Measurements from ENCODE around the gene HIVEP3. TPM values are rescaled to one million over a fixed set of nuclear protein-coding genes. Genes with fewer than 3 reads are reported as not detected.

The HIVEP3 gene
- total RNA-seq, 1 donor from 2014 or later: 38.9 TPM

- intact Hi-C loops (cut with micrococcal nuclease): loop anchor here (2.0 to 10.0 kb wide), 2 partner anchors 36 to 144 kb away; no protein-coding TSS in a partner anchor
These were observed 197.8 kb downstream of the HIVEP3 start for GRCh38 chr1:41720861-41721410.

GRCh38 chr1:41719590-41719989 is 199.1 kb downstream of the HIVEP3 start:
- intact Hi-C loops (cut with micrococcal nuclease): no loop called here

GRCh38 chr1:41719128-41719527 is 199.6 kb downstream of the HIVEP3 start:
- intact Hi-C loops (cut with micrococcal nuclease): no loop called here

- intact Hi-C loops (cut with micrococcal nuclease): no loop called here
These were observed 200.2 kb downstream of the HIVEP3 start for GRCh38 chr1:41718497-41718896.

GRCh38 chr1:41716188-41717130 is 202.3 kb downstream of the HIVEP3 start:
- intact Hi-C loops (cut with micrococcal nuclease): no loop called here

- intact Hi-C loops (cut with micrococcal nuclease): no loop called here
These were observed 203.2 kb downstream of the HIVEP3 start for GRCh38 chr1:41715441-41716095.

- intact Hi-C loops (cut with micrococcal nuclease): no loop called here
These were observed 203.9 kb downstream of the HIVEP3 start for GRCh38 chr1:41714638-41715389.

- intact Hi-C loops (cut with micrococcal nuclease): no loop called here
These were observed 205.0 kb downstream of the HIVEP3 start for GRCh38 chr1:41713557-41714327.

- intact Hi-C loops (cut with micrococcal nuclease): no loop called here
These were observed 205.6 kb downstream of the HIVEP3 start for GRCh38 chr1:41713141-41713540.

GRCh38 chr1:41712695-41713094 is 206.0 kb downstream of the HIVEP3 start:
- intact Hi-C loops (cut with micrococcal nuclease): no loop called here

- intact Hi-C loops (cut with micrococcal nuclease): no loop called here
These were observed 206.6 kb downstream of the HIVEP3 start for GRCh38 chr1:41712081-41712480.

- intact Hi-C loops (cut with micrococcal nuclease): no loop called here
These were observed 207.1 kb downstream of the HIVEP3 start for GRCh38 chr1:41711581-41711980.

- intact Hi-C loops (cut with micrococcal nuclease): no loop called here
These were observed 207.7 kb downstream of the HIVEP3 start for GRCh38 chr1:41710980-41711379.

- intact Hi-C loops (cut with micrococcal nuclease): no loop called here
These were observed 208.8 kb downstream of the HIVEP3 start for GRCh38 chr1:41709873-41710272.

- intact Hi-C loops (cut with micrococcal nuclease): no loop called here
These were observed 209.4 kb downstream of the HIVEP3 start for GRCh38 chr1:41709331-41709730.

- intact Hi-C loops (cut with micrococcal nuclease): no loop called here
These were observed 210.4 kb downstream of the HIVEP3 start for GRCh38 chr1:41708332-41708731.

GRCh38 chr1:41707793-41708192 is 210.9 kb downstream of the HIVEP3 start:
- intact Hi-C loops (cut with micrococcal nuclease): no loop called here

- intact Hi-C loops (cut with micrococcal nuclease): no loop called here
These were observed 212.9 kb downstream of the HIVEP3 start for GRCh38 chr1:41705798-41706197.

GRCh38 chr1:41704196-41704595 is 214.5 kb downstream of the HIVEP3 start:
- intact Hi-C loops (cut with micrococcal nuclease): no loop called here

- intact Hi-C loops (cut with micrococcal nuclease): no loop called here
These were observed 216.0 kb downstream of the HIVEP3 start for GRCh38 chr1:41702771-41703170.

Data from T-helper 1 cell treated with Interleukin-12 subunit alpha and Interleukin-12 subunit beta and Interleukin-4 antibody, amounts not matched to agents 30 ng/mL and 1 ng/mL, for 36 hours (primary cell).